K562 (cell line): ENCODE measurements around the gene MAMDC2. TPM values are rescaled to one million over a fixed set of nuclear protein-coding genes. Genes with fewer than 3 reads are reported as not detected.

ENCODE experiments used
- BMI1 ChIP-seq: fragments of 150-350 bp; IDR thresholded peaks from 2 replicates; pipeline ENCODE4 v1.6.1; 2014; ENCODE audit warnings: low read length
- CHD1 ChIP-seq: fragments of 200-600 bp; sonication (generic); IDR thresholded peaks from one replicate; pipeline ENCODE4 v1.6.1; 2012; ENCODE audit warnings: mild to moderate bottlenecking, moderate library complexity, low read length, inconsistent platforms
- CHD2 ChIP-seq: IDR thresholded peaks from 2 replicates; pipeline ENCODE4 v1.6.1; 2011; ENCODE audit warnings: low read depth, low read length
- EP400 ChIP-seq: fragments of 450-650 bp; IDR thresholded peaks from 2 replicates; pipeline ENCODE4 v1.6.1; 2017; ENCODE audit warnings: antibody characterized with exemption, mild to moderate bottlenecking, moderate library complexity
- FOS ChIP-seq: IDR thresholded peaks from 3 replicates; pipeline ENCODE4 v1.6.1; 2011; ENCODE audit not compliant: insufficient read length; ENCODE audit errors: extremely low read depth
- GATA2 ChIP-seq: sonication (generic); formaldehyde crosslinking; IDR thresholded peaks from 2 replicates; pipeline ENCODE4 v1.4.0; 2020; ENCODE audit warnings: mild to moderate bottlenecking, missing genetic modification reagents
- HNRNPUL1 ChIP-seq: fragments of 200-400 bp; formaldehyde crosslinking; IDR thresholded peaks from 2 replicates; pipeline ENCODE4 v1.6.1; 2017; ENCODE audit warnings: low read length
- IFI16 ChIP-seq: fragments of 250-450 bp; sonication (Bioruptor Pico); IDR thresholded peaks from 2 replicates; pipeline ENCODE4 v2.1.2; 2022; ENCODE audit warnings: mild to moderate bottlenecking, inconsistent platforms
- KAT7 ChIP-seq: sonication (generic); formaldehyde crosslinking; IDR thresholded peaks from 2 replicates; pipeline ENCODE4 v1.8.0; 2022; ENCODE audit warnings: missing genetic modification reagents, mild to moderate bottlenecking, borderline replicate concordance
- KLF16 ChIP-seq: IDR thresholded peaks from 2 replicates; pipeline ENCODE4 v1.6.1; 2016; ENCODE audit warnings: antibody characterized with exemption
- NCOA6 ChIP-seq: fragments of 450-650 bp; IDR thresholded peaks from 2 replicates; pipeline ENCODE4 v1.6.1; 2017; ENCODE audit warnings: mild to moderate bottlenecking
- RBM39 ChIP-seq: fragments of 200-400 bp; formaldehyde crosslinking; optimal IDR thresholded peaks from 2 replicates; pipeline ENCODE3; 2018; ENCODE audit warnings: low read depth, low read length
- SMARCA4 ChIP-seq: fragments of 450-650 bp; IDR thresholded peaks from 2 replicates; pipeline ENCODE4 v1.6.1; 2016
- SMARCB1 ChIP-seq: IDR thresholded peaks from 2 replicates; pipeline ENCODE4 v1.6.1; 2011; ENCODE audit warnings: improper control_type of control experiment, low read depth; ENCODE audit not compliant: insufficient read length
- STAT5A ChIP-seq: IDR thresholded peaks from 2 replicates; pipeline ENCODE4 v1.6.1; 2012; ENCODE audit warnings: low read length, inconsistent platforms, borderline replicate concordance
- STAT5B ChIP-seq: fragments of 250-450 bp; sonication (Bioruptor Pico); IDR thresholded peaks from 2 replicates; pipeline ENCODE4 v1.8.0; 2021; ENCODE audit warnings: mild to moderate bottlenecking, inconsistent platforms
- TEAD4 ChIP-seq, 2 experiments: sonication (generic) in 1 of 2; formaldehyde crosslinking in 1 of 2; IDR thresholded peaks; 2 replicates each; pipeline versions ENCODE4 v1.6.1 to v1.8.0; 2012 to 2022; ENCODE audit warnings: borderline replicate concordance in 1 of 2, inconsistent platforms in 1 of 2, low read length in 1 of 2, mild to moderate bottlenecking in 1 of 2, missing genetic modification reagents in 1 of 2
- ZNF212 ChIP-seq: fragments of 450-650 bp; formaldehyde crosslinking; IDR thresholded peaks from 2 replicates; pipeline ENCODE4 v1.4.0; 2020; ENCODE audit warnings: mild to moderate bottlenecking
- ZNF444 ChIP-seq: fragments of 250-450 bp; sonication (Bioruptor Pico); IDR thresholded peaks from 2 replicates; pipeline ENCODE4 v1.4.0; 2020; ENCODE audit warnings: mild to moderate bottlenecking, moderate library complexity
- ZNF507 ChIP-seq: conservative IDR thresholded peaks from 2 replicates; pipeline ENCODE4 v1.6.1; 2017; ENCODE audit warnings: missing genetic modification characterization, missing compliant biosample characterization
- ZNF57 ChIP-seq: fragments of 450-650 bp; formaldehyde crosslinking; IDR thresholded peaks from 2 replicates; pipeline ENCODE4 v1.4.0; 2020; ENCODE audit warnings: mild to moderate bottlenecking, moderate library complexity
- ZZZ3 ChIP-seq: fragments of 450-650 bp; IDR thresholded peaks from 2 replicates; pipeline ENCODE4 v1.6.1; 2016; ENCODE audit warnings: antibody characterized with exemption, mild to moderate bottlenecking, moderate library complexity
- polyA plus RNA-seq, 8 experiments: library from polyadenylated mRNA; depleted of rRNA in 4 of 8; stranded (reverse) in 5 of 8; unstranded in 3 of 8; fragments of >200 nt; fragmentation: Nextera tagmentation in 2 of 8; fragmentation: Illumina TruSeq in 1 of 8; extraction: Ambion mirVana in 2 of 8; extraction: Trizol in 1 of 8; gene quantifications; 2 replicates each; pipeline versions ENCODE4 v1.2.1 to v1.2.3, GENCODE V29; 2011 to 2014; ENCODE audit warnings: inconsistent platforms in 1 of 8, missing spikeins in 1 of 8
- total RNA-seq, 7 experiments: library from RNA; depleted of rRNA in 6 of 7; stranded (reverse); fragments of >200 nt in 6 of 7; fragmentation: Illumina TruSeq in 2 of 7; extraction: Trizol in 2 of 7; gene quantifications; 2 replicates each; pipeline versions ENCODE4 v1.2.1 to v1.2.3, GENCODE V29; 2011 to 2021; ENCODE audit warnings: low replicate concordance in 1 of 7
- TF ChIP-seq, protein P1 (sequence below): fragments of 450-650 bp; formaldehyde crosslinking; IDR thresholded peaks from 2 replicates; pipeline ENCODE4 v1.4.0; 2020; ENCODE audit warnings: mild to moderate bottlenecking, moderate library complexity
- TF ChIP-seq, protein P2 (sequence below): sonication (generic); formaldehyde crosslinking; IDR thresholded peaks from 2 replicates; pipeline ENCODE4 v1.8.1; 2022; ENCODE audit warnings: missing genetic modification reagents
- TF ChIP-seq, protein P3 (sequence below): fragments of 450-650 bp; formaldehyde crosslinking; IDR thresholded peaks from 2 replicates; pipeline ENCODE4 v1.4.0; 2022; ENCODE audit warnings: mild to moderate bottlenecking, moderate library complexity
- TF ChIP-seq, protein P4 (sequence below): fragments of 250-450 bp; sonication (Bioruptor Pico); IDR thresholded peaks from 2 replicates; pipeline ENCODE4 v1.5.0; 2021; ENCODE audit warnings: mild to moderate bottlenecking, moderate library complexity

MAMDC2 gene
- total and polyA plus RNA-seq, 9 of the 15 experiments (the other 6 are each of a cell fraction or from before 2014, with no cell fraction given), result 0.01 to 0.03 TPM; not detected in 7

DNA sequence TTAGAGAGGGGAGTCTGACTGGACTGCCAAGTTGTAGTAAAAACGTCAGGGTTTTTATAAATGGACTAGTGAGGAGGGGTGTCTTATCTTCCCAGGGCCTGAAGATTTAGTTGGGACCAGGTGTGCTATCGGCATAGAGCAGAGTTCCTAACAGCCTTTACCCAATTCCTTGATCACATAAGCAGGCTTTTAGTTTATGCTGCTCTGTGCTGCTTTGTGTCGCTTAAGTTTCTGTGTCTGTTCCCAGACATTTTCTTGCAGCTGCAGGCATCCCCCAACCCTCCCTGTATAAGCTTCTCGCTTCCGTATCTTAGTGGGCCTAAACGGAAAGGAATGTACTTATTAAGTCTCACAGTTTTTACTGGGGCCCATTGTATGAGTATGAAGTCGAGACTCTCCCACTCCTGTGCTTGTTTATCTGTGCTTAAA lies 212.5 kb downstream of the MAMDC2 start (continued):
- TF ChIP-seq, protein P1, sequence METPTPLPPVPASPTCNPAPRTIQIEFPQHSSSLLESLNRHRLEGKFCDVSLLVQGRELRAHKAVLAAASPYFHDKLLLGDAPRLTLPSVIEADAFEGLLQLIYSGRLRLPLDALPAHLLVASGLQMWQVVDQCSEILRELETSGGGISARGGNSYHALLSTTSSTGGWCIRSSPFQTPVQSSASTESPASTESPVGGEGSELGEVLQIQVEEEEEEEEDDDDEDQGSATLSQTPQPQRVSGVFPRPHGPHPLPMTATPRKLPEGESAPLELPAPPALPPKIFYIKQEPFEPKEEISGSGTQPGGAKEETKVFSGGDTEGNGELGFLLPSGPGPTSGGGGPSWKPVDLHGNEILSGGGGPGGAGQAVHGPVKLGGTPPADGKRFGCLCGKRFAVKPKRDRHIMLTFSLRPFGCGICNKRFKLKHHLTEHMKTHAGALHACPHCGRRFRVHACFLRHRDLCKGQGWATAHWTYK (CRISPR knock-in tag), result no peak
- TF ChIP-seq, protein P2, sequence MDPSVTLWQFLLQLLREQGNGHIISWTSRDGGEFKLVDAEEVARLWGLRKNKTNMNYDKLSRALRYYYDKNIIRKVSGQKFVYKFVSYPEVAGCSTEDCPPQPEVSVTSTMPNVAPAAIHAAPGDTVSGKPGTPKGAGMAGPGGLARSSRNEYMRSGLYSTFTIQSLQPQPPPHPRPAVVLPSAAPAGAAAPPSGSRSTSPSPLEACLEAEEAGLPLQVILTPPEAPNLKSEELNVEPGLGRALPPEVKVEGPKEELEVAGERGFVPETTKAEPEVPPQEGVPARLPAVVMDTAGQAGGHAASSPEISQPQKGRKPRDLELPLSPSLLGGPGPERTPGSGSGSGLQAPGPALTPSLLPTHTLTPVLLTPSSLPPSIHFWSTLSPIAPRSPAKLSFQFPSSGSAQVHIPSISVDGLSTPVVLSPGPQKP (CRISPR knock-in tag), result no peak
- TF ChIP-seq, protein P3, sequence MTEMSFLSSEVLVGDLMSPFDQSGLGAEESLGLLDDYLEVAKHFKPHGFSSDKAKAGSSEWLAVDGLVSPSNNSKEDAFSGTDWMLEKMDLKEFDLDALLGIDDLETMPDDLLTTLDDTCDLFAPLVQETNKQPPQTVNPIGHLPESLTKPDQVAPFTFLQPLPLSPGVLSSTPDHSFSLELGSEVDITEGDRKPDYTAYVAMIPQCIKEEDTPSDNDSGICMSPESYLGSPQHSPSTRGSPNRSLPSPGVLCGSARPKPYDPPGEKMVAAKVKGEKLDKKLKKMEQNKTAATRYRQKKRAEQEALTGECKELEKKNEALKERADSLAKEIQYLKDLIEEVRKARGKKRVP (CRISPR knock-in tag), result no peak
- TF ChIP-seq FOS (no peak), BMI1 (no peak), STAT5B (CRISPR knock-in tag) (no peak), NCOA6 (no peak), ZZZ3 (no peak), EP400 (no peak), ZNF212 (CRISPR knock-in tag) (no peak), GATA2 (CRISPR knock-in tag) (no peak), KLF16 (peak; percentile 73; the same call in 1 of the 2 replicates), RBM39 (no peak), CHD1 (no peak), SMARCA4 (peak; percentile 50), HNRNPUL1 (no peak), IFI16 (no peak), CHD2 (no peak), SMARCB1 (no peak), ZNF57 (CRISPR knock-in tag) (no peak), ZNF444 (CRISPR knock-in tag) (no peak), STAT5A (peak; percentile 65; the same call in 1 of the 2 replicates), KAT7 (CRISPR knock-in tag) (no peak), TEAD4 (IDR thresholded peaks at IDR 0.05; ENCODE audit: low read length) (peak; percentile 87), TEAD4 (CRISPR knock-in tag; IDR thresholded peaks at IDR 0.05; ENCODE audit: borderline replicate concordance) (no peak), ZNF507 (tag) (no peak)
- TF ChIP-seq, protein P4, sequence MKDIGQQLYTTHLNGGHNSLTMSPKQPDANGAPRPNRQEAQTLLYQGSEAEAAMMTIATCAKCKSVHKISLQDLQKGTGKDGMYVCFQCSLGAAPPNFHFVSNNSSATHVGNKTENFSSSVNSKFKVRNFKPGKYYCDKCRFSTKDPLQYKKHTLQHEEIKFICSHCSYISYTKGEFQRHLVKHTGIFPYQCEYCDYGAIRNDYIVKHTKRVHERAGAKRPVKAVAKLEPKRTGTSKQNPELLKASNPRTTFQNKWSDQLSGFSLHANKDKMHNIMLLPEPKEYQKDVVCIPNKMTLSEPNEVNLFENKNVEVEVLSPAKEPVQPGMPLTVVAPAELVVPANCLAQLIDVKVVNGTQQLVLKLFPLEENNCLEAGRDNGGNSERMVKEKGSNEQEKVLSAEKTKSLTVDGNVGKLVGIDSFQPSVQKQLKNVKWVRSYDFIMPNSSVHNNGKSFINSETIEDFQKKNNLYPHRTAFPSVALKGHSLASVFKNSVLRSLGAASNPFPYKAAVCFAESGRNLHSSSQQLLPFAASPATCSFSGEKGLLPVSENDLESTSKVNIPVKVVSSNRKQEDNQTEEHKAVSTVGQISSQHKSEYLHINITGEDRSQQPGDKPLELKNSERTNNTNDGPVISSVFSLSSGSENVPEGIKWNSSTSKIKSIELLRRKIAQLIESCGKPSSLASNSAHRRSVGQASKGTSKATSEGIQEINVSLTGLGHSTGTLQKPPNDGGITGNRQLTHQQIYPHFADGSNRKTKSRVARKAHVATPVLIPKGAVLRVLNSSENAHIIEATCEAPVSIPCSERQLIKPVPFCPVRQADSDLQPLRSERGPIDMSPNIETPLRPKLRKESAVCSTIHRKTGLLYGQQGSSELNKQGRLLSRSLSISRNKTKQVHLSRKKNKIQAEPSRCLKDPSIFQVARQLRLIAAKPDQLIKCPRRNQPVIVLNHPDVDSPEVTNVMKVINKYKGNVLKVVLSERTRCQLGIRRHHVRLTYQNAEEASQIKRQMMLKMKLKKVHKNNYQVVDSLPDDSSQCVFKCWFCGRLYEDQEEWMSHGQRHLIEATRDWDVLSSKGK (CRISPR knock-in tag), result no peak
